H1 (cell line): ENCODE measurements around the gene PSMD9. TPM values are rescaled to one million over a fixed set of nuclear protein-coding genes. Genes with fewer than 3 reads are reported as not detected.

Experiments used
- JUND ChIP-seq: IDR thresholded peaks from 2 replicates; pipeline ENCODE4 v1.6.1; 2011; ENCODE audit warnings: mild to moderate bottlenecking, improper control_type of control experiment, low read length
- POLR2AphosphoS5 ChIP-seq: IDR thresholded peaks from 2 replicates; pipeline ENCODE4 v1.6.1; 2011; ENCODE audit warnings: low read depth, low read length
- polyA plus RNA-seq, 7 experiments: library from polyadenylated mRNA; depleted of rRNA in 3 of 7; stranded (reverse) in 5 of 7; unstranded in 2 of 7; fragments of >200 nt in 5 of 7; fragments of 200-250 nt in 2 of 7; gene quantifications; 1 replicate in 5 of 7; 2 replicates in 1 of 7; 4 replicates in 1 of 7; pipeline versions ENCODE4 v1.2.1 to v1.2.3, GENCODE V29; 2011 to 2013; ENCODE audit warnings: missing spikeins in 2 of 7, mixed read lengths in 2 of 7
- total RNA-seq: library from RNA; stranded (reverse); fragmentation: NEBNext Ultra II Directional; extraction: Animal tissue kit (Norgen Biotek cat#: 25700); gene quantifications from 2 replicates; pipeline ENCODE4 v1.2.1, GENCODE V29; 2021
- TF ChIP-seq, protein P1 (sequence below): fragments of 300-600 bp; sonication (generic); IDR thresholded peaks from 2 replicates; pipeline ENCODE4 v1.7.1; 2012; ENCODE audit warnings: low read length, moderate library complexity, mild to moderate bottlenecking, inconsistent platforms; ENCODE audit not compliant: insufficient replicate concordance

PSMD9 gene
- total and polyA plus RNA-seq, 2 of the 8 experiments (the other 6 are each of a cell fraction or from before 2014, with no cell fraction given) = 28.8 to 36.1 TPM

DNA sequence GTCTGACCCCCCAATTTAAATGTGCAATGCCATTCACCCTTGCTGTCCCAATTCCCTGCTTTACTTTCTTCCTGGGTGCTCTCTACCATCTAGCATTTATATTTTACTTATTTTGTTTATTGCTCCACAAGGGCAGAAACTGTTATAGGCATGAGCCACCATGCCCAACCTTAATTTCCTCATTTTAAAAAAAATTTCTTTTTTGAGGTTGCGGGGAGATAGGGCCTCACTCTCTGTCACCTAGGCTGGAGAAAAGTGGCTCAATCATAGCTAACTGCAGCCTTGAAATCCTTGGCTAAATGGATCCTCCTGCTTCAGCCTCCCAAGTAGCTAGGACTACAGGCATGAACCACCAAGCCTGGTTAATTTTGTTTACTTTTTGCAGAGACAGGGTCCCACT is 42.9 kb upstream of the PSMD9 start (continued):
- no peak for TF ChIP-seq POLR2AphosphoS5
- no peak for TF ChIP-seq JUND
- TF ChIP-seq, protein P1, sequence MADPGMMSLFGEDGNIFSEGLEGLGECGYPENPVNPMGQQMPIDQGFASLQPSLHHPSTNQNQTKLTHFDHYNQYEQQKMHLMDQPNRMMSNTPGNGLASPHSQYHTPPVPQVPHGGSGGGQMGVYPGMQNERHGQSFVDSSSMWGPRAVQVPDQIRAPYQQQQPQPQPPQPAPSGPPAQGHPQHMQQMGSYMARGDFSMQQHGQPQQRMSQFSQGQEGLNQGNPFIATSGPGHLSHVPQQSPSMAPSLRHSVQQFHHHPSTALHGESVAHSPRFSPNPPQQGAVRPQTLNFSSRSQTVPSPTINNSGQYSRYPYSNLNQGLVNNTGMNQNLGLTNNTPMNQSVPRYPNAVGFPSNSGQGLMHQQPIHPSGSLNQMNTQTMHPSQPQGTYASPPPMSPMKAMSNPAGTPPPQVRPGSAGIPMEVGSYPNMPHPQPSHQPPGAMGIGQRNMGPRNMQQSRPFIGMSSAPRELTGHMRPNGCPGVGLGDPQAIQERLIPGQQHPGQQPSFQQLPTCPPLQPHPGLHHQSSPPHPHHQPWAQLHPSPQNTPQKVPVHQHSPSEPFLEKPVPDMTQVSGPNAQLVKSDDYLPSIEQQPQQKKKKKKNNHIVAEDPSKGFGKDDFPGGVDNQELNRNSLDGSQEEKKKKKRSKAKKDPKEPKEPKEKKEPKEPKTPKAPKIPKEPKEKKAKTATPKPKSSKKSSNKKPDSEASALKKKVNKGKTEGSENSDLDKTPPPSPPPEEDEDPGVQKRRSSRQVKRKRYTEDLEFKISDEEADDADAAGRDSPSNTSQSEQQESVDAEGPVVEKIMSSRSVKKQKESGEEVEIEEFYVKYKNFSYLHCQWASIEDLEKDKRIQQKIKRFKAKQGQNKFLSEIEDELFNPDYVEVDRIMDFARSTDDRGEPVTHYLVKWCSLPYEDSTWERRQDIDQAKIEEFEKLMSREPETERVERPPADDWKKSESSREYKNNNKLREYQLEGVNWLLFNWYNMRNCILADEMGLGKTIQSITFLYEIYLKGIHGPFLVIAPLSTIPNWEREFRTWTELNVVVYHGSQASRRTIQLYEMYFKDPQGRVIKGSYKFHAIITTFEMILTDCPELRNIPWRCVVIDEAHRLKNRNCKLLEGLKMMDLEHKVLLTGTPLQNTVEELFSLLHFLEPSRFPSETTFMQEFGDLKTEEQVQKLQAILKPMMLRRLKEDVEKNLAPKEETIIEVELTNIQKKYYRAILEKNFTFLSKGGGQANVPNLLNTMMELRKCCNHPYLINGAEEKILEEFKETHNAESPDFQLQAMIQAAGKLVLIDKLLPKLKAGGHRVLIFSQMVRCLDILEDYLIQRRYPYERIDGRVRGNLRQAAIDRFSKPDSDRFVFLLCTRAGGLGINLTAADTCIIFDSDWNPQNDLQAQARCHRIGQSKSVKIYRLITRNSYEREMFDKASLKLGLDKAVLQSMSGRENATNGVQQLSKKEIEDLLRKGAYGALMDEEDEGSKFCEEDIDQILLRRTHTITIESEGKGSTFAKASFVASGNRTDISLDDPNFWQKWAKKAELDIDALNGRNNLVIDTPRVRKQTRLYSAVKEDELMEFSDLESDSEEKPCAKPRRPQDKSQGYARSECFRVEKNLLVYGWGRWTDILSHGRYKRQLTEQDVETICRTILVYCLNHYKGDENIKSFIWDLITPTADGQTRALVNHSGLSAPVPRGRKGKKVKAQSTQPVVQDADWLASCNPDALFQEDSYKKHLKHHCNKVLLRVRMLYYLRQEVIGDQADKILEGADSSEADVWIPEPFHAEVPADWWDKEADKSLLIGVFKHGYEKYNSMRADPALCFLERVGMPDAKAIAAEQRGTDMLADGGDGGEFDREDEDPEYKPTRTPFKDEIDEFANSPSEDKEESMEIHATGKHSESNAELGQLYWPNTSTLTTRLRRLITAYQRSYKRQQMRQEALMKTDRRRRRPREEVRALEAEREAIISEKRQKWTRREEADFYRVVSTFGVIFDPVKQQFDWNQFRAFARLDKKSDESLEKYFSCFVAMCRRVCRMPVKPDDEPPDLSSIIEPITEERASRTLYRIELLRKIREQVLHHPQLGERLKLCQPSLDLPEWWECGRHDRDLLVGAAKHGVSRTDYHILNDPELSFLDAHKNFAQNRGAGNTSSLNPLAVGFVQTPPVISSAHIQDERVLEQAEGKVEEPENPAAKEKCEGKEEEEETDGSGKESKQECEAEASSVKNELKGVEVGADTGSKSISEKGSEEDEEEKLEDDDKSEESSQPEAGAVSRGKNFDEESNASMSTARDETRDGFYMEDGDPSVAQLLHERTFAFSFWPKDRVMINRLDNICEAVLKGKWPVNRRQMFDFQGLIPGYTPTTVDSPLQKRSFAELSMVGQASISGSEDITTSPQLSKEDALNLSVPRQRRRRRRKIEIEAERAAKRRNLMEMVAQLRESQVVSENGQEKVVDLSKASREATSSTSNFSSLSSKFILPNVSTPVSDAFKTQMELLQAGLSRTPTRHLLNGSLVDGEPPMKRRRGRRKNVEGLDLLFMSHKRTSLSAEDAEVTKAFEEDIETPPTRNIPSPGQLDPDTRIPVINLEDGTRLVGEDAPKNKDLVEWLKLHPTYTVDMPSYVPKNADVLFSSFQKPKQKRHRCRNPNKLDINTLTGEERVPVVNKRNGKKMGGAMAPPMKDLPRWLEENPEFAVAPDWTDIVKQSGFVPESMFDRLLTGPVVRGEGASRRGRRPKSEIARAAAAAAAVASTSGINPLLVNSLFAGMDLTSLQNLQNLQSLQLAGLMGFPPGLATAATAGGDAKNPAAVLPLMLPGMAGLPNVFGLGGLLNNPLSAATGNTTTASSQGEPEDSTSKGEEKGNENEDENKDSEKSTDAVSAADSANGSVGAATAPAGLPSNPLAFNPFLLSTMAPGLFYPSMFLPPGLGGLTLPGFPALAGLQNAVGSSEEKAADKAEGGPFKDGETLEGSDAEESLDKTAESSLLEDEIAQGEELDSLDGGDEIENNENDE = no peak
